Colonic mucosa (tissue), 4 donors: ENCODE data around the gene NPEPPS. TPM values are rescaled to one million over a fixed set of nuclear protein-coding genes. Genes with fewer than 3 reads are reported as not detected.
"Not testable (repeated sequence)": the region's sequence is repeated elsewhere in the genome, so short reads cannot be mapped to it uniquely, and the experiment has no call there.

Experiments used
- DNase-seq: peaks from one replicate; pipeline ENCODE4 v3.0.0-alpha.2; 2020
- H3K27ac ChIP-seq: fragments of 200-600 bp; one replicate; pipeline ENCODE4 v1.8.0; 2021
- H3K27me3 ChIP-seq: fragments of 200-600 bp; one replicate; pipeline ENCODE4 v1.8.0; 2021
- H3K36me3 ChIP-seq: fragments of 200-600 bp; one replicate; pipeline ENCODE4 v1.8.0; 2021
- H3K4me1 ChIP-seq: fragments of 200-600 bp; one replicate; pipeline ENCODE4 v1.8.0; 2021; ENCODE audit warnings: mild to moderate bottlenecking
- H3K4me3 ChIP-seq: fragments of 200-600 bp; one replicate; pipeline ENCODE4 v1.8.0; 2021
- H3K9ac ChIP-seq, 2 donors: one replicate each; pipeline ENCODE4 v1.7.0; 2013; ENCODE audit warnings: control low read depth in 2 of 2, low read depth in 2 of 2, low read length in 2 of 2
- H3K9me3 ChIP-seq: fragments of 200-600 bp; one replicate; pipeline ENCODE4 v1.8.0; 2021
- intact Hi-C: fragments of 100-400 bp; cut with DNase I; formaldehyde crosslinking; loops from one replicate; pipeline ENCODE4 v1.14.1; 2022
- total RNA-seq, 2 donors: library from RNA; stranded (reverse); fragmentation: NEBNext Ultra II Directional in 1 of 2; extraction: Animal tissue kit (Norgen Biotek cat#: 25700) in 1 of 2; gene quantifications; one replicate each; pipeline ENCODE4 v1.2.1, GENCODE V29; 2021
- donor health status: healthy.
- donor health status: DM: no; HTN: no; CAD: no.
- donor health status: DM: no; HTN: no; CAD: no.

The NPEPPS gene
- total RNA-seq, 2 donors from 2014 or later = 122 to 177 TPM

DNA sequence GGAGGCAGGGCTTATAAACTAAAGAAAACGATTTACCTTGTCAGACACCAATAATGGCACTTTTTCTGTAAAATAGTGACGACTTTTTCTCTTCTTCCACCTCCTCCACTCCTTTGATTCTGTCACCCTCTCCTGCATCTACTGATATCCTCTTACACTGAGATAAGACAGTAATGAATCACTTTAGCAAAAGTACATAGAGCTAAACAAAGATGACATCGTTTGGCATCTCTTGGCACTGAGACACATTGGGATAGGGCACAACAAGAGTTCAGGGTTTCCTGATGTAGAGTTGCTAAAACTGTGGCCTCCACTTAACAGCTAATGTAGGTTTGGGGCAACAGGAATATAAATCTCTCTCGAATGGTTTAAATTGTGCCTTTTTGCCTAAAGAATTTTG lies 10.6 kb upstream of the NPEPPS start:
- H3K4me3 ChIP-seq, H3K9me3 ChIP-seq, H3K9ac ChIP-seq, H3K4me1 ChIP-seq, intact Hi-C loops, H3K36me3 ChIP-seq, DNase-seq, H3K27ac ChIP-seq, H3K27me3 ChIP-seq: not testable (repeated sequence)

DNA sequence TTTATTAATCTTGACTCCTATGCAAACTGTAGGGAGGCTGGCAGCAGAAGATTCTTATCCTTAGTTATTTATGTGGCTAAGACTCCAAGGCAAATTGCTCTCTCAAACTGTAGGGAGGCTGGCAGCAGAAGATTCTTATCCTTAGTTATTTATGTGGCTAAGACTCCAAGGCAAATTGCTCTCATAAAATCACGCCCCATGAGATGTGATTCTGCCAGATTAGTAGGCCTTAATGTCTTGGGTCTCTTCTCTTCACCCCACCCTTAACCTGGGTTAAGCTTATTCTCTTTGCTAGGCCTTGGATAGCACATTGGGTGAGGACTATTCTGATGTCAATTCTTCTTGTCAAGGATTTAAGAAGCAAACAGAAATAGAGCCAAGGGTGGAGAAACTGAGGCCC lies 9.5 kb upstream of the NPEPPS start:
- not testable (repeated sequence) for H3K9ac ChIP-seq

DNA sequence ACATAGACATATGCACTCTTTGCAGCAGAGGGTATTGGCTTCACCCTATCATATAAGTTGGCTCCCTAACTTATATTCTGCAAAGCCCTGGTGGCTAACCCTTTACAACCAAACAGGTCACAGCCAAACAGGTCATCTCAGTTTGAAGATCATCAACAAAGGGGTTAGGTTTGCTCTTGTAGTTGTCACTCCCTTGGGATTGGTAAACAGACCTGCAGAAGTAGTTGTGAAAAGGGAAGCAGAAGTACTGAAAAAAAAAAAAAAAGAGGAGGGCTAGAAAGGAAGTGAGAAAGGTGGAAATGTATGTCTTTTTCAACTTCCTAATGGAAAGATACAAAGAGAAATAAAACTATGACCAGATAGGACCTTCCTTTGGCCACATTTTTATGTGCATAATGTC lies 8.6 kb upstream of the NPEPPS start:
- H3K27ac ChIP-seq, H3K4me1 ChIP-seq, H3K27me3 ChIP-seq, H3K9ac ChIP-seq, H3K36me3 ChIP-seq, H3K4me3 ChIP-seq, H3K9me3 ChIP-seq, DNase-seq, intact Hi-C loops: not testable (repeated sequence)

More for the DNA sequence above, 9.5 kb upstream of the NPEPPS start:
- H3K4me1 ChIP-seq, intact Hi-C loops, H3K9me3 ChIP-seq, H3K27me3 ChIP-seq, H3K36me3 ChIP-seq, H3K4me3 ChIP-seq, H3K27ac ChIP-seq, DNase-seq: not testable (repeated sequence)

DNA sequence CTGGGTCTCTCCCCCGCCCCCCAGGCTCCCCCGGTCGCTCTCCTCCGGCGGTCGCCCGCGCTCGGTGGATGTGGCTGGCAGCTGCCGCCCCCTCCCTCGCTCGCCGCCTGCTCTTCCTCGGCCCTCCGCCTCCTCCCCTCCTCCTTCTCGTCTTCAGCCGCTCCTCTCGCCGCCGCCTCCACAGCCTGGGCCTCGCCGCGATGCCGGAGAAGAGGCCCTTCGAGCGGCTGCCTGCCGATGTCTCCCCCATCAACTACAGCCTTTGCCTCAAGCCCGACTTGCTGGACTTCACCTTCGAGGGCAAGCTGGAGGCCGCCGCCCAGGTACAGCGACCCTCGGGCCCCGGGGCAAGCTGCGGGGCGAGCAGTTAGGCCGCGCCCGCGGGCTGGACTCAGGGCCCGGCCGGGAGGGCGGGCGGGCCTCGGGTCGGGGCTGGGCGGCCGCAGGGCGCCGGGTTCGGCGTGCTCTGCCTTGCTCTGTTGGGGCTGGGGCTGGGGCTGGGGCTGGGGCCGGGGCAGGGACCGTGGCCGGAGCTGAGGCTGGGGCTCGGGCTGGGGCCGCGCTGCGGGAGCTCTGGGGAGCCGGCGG lies 419 bp downstream of the NPEPPS start:
- H3K36me3 ChIP-seq, H3K4me1 ChIP-seq, DNase-seq, intact Hi-C loops, H3K9me3 ChIP-seq, H3K27me3 ChIP-seq: not testable (repeated sequence)
- peak overlapping the region; percentile 55 for H3K4me3 ChIP-seq
- peak overlapping the region; percentile 81 for H3K27ac ChIP-seq
- H3K9ac ChIP-seq = peak overlapping the region in 1 of 2 donors; percentile 76

DNA sequence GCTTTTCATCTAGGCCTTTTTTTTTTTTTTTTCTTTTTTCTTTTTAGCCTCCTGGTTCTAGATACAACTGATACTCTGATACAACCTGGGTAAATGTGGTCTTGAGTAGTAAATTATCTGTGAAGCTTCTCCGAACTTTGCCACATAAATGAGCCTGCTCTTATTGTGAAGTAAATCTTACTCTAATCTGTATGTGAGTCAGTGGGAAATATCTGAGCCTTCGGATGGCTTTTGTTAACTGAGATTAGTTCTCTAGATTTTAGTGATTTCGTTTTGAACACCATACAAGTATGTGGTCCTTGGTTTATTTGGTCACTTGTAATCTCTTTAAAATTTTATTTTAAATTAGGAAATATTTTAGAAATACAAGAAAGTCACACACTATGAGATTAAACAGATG lies 8.2 kb downstream of the NPEPPS start:
- intact Hi-C loops, H3K9ac ChIP-seq, H3K27me3 ChIP-seq, H3K4me1 ChIP-seq, DNase-seq, H3K36me3 ChIP-seq, H3K4me3 ChIP-seq, H3K9me3 ChIP-seq, H3K27ac ChIP-seq: not testable (repeated sequence)

DNA sequence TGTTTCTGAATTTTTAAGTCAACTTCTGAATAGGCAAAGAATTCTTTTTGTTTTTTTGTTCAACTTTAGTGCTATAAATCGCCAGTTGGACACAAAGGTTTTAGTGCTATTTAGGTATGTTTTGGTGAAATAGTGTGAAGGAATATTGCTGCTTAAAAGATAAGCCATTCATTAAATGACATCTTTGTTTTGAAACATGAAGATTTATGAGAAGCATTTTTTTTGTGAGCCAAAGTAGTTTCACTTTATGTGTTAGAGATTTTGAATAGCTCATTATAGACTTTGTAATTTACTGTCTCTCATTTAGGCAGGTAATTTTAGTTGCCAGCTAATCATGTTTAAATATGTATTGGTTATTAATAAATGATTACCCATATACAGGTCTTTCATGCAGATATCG lies 10.8 kb downstream of the NPEPPS start:
- H3K27me3 ChIP-seq, H3K4me1 ChIP-seq, H3K9me3 ChIP-seq, H3K27ac ChIP-seq, intact Hi-C loops, H3K9ac ChIP-seq, H3K36me3 ChIP-seq, H3K4me3 ChIP-seq, DNase-seq: not testable (repeated sequence)

DNA sequence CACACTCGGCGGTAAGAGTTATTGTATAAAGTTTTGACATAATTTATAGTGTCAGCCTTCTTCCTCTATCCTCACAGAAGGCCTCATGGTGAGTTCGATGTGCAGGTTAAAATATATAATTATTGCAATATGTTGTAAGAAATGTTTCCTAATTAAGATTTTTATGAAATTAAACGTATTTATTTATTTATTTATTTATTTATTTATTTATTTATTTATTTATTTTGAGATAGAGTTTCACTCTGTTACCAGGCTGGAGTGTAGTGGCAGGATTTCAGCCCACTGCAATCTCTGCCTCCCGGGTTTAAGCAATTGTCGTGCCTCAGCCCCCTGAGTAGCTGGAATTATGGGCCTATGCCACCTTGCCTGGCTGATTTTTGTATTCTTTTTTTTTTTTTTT lies 13.4 kb downstream of the NPEPPS start:
- H3K27ac ChIP-seq, intact Hi-C loops, H3K9me3 ChIP-seq, H3K27me3 ChIP-seq, DNase-seq, H3K4me3 ChIP-seq, H3K36me3 ChIP-seq, H3K4me1 ChIP-seq, H3K9ac ChIP-seq: not testable (repeated sequence)

DNA sequence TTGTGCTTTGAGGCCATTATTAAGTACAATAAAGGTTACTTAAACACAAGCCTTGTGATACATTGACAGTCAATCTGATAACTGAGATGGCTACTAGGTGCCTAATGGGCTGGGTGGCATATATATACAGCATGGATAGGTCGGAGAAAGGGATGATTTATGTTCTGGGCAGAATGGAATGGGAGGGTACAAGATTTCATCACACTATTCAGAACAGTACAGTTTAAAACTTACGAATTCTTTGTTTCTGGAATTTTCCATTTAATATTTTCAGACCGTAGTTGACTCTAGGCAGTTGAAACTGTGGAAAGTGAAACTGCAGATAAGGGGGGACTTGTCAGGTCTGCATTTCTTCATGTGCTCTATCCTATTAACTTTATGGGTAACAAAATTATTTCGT lies 23.8 kb downstream of the NPEPPS start:
- H3K9me3 ChIP-seq, H3K27ac ChIP-seq, H3K27me3 ChIP-seq, H3K9ac ChIP-seq, DNase-seq, H3K4me3 ChIP-seq, intact Hi-C loops, H3K36me3 ChIP-seq, H3K4me1 ChIP-seq: not testable (repeated sequence)

DNA sequence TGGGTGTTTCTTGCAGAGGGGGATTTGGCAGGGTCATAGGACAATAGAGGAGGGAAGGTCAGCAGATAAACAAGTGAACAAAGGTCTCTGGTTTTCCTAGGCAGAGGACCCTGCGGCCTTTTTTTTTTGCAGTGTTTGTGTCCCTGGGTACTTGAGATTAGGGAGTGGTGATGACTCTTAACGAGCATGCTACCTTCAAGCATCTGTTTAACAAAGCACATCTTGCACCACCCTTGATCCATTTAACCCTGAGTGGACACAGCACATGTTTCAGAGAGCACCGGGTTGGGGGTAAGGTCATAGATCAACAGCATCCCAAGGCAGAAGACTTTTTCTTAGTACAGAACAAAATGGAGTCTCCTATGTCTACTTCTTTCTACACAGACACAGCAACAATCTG lies 25.2 kb downstream of the NPEPPS start:
- H3K9me3 ChIP-seq, H3K27me3 ChIP-seq, DNase-seq, H3K4me3 ChIP-seq, H3K4me1 ChIP-seq, H3K36me3 ChIP-seq, H3K9ac ChIP-seq, H3K27ac ChIP-seq, intact Hi-C loops: not testable (repeated sequence)

DNA sequence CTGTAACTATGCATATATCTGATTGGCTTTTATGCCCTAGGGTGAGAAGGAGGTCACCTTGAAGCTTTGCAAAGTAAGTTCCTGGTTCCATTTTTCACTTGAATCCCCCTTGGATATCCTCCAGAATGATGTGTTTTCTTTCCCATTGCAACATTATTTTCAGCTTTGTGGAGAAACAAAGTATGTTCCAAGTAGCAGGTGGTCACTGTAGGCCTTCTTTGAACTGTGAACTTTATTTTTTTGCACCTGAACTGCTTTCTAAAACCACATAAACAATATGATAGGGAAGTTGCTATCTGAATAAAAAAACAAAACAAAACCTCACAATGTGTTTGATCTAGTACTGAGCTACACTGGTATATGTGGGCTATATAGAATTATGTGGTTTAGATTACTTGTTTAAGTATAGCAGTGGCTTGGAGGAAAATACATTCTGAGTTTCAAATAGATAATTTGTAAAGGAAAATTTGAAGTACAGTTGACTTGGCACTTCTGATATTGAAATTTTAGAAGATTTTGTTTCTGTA lies 29.7 kb downstream of the NPEPPS start:
- H3K27me3 ChIP-seq, DNase-seq, H3K36me3 ChIP-seq: not testable (repeated sequence)

DNA sequence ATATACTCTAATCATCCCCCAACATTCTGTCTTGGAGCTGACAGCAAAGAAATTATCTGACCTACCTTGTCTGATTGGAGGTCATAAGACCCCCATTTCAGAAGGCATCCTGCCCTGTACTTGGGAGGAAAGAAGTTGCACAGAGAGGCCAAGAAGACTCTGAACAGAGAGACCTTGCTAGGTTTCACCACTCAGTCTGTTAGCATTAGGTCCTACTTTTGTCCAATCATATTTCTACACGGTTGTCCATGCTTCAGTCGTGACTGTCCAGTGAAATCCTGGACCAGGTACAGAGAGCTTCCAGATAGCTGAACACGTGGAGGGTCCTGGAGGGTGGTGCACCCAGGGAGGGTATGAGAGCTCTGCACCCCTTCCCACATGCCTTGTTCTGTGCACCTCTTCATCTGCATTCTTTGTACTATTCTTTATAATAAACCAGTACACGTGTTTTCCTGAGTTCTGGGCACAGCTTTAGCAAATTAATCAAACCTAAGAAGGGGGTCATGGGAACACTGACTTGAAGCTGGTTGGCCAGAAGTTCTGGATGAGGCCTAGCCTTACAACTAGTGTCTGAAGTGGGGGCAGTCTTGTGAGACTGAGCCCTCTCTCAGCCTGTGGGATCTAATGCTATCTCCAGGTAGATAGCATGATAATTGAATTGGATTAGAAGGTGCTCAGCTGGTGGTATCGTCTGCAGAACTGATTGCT lies 30.9 kb downstream of the NPEPPS start:
- DNase-seq, H3K4me1 ChIP-seq, H3K27me3 ChIP-seq, H3K9ac ChIP-seq, H3K9me3 ChIP-seq, intact Hi-C loops, H3K4me3 ChIP-seq, H3K36me3 ChIP-seq, H3K27ac ChIP-seq: not testable (repeated sequence)

More for the DNA sequence above, 29.7 kb downstream of the NPEPPS start:
- H3K27ac ChIP-seq, H3K4me1 ChIP-seq, intact Hi-C loops, H3K9ac ChIP-seq, H3K4me3 ChIP-seq, H3K9me3 ChIP-seq: not testable (repeated sequence)

DNA sequence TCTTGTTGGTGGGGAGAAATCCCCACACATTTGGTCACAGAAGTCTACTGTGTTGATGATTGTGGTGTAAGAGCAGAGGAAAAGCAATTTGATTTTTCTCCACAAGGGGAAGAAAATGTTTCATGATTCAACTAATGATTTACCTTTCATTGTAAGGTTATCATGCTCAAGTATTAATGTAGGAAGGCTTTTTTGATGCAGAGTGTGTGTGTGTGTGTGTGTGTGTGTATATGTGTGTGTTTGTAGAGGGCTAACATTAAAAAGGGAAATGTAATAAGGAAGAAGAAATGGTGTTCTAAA lies 31.4 kb downstream of the NPEPPS start:
- intact Hi-C loops = not testable (repeated sequence)

DNA sequence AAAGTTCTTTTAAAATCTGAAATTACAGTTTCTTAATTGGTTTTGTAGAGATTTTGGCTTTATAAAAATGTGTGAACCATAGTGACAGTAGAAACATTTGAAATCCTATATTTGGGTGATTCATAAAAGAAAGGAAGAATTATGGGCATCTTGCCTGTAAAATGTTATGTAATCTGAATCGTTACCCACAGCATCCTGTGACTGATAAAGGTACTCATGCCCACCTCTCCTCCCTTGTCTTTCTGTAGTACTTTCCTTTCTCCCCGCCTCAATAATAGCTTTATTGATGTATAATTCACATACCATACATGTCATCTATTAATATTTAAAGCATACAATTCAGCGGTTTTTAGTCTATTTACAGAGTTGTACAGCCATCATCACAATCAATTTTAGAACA lies 36.4 kb downstream of the NPEPPS start:
- H3K27ac ChIP-seq, H3K9ac ChIP-seq, intact Hi-C loops, H3K4me1 ChIP-seq, DNase-seq, H3K27me3 ChIP-seq, H3K9me3 ChIP-seq, H3K4me3 ChIP-seq, H3K36me3 ChIP-seq: not testable (repeated sequence)

More for the DNA sequence above, 31.4 kb downstream of the NPEPPS start:
- H3K27ac ChIP-seq, H3K36me3 ChIP-seq, H3K9me3 ChIP-seq, H3K4me3 ChIP-seq, H3K27me3 ChIP-seq, DNase-seq, H3K9ac ChIP-seq, H3K4me1 ChIP-seq: not testable (repeated sequence)

DNA sequence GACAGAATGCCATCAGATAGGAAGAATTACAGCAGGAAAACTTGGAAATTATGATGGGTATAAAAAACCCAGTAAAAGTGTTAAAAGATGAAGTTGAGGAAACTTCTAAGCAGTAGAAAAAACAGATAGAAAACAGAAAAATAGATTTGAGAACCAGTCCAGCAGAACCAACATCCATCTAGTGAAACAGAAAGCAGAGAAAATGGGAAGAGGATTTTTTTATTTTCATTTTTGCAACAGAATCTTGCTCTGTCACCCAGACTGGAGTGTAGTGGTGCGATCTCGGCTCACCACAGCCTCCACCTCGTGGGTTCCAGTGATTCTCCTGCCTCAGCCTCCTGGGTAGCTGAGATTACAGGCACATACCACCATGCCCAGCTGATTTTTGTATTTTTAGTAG lies 41.7 kb downstream of the NPEPPS start:
- H3K36me3 ChIP-seq, intact Hi-C loops, H3K4me3 ChIP-seq, H3K9me3 ChIP-seq, DNase-seq, H3K27ac ChIP-seq, H3K4me1 ChIP-seq, H3K27me3 ChIP-seq, H3K9ac ChIP-seq: not testable (repeated sequence)
